GM12878 (cell line): ENCODE data around the gene DDX54.

Experiments
- CREB1 ChIP-seq: IDR thresholded peaks from 2 replicates; pipeline ENCODE4 v1.6.1; 2012; ENCODE audit warnings: low read depth, mild to moderate bottlenecking, inconsistent platforms
- CTCF ChIP-seq, 3 experiments: IDR thresholded peaks in 2 of 3; conservative IDR thresholded peaks in 1 of 3; 2 replicates each; pipeline ENCODE4 v1.5.1; 2011; ENCODE audit warnings: low read depth in 3 of 3, low read length in 3 of 3, mild to moderate bottlenecking in 3 of 3, control low read depth in 2 of 3, moderate library complexity in 2 of 3, inconsistent platforms in 1 of 3, mixed read lengths in 1 of 3; ENCODE audit not compliant: control insufficient read depth in 2 of 3, insufficient read depth in 1 of 3; ENCODE audit errors: extremely low read depth in 1 of 3
- EZH2 ChIP-seq: IDR thresholded peaks from 2 replicates; pipeline ENCODE4 v1.6.1; 2012; ENCODE audit warnings: low read depth, mild to moderate bottlenecking, control low read depth, inconsistent platforms, low read length, borderline replicate concordance; ENCODE audit not compliant: control insufficient read depth
- KDM1A ChIP-seq: fragments of 200-600 bp; sonication (generic); IDR thresholded peaks from 2 replicates; pipeline ENCODE4 v1.6.1; 2016; ENCODE audit warnings: borderline replicate concordance
- MYC ChIP-seq: IDR thresholded peaks from 2 replicates; pipeline ENCODE4 v1.6.1; 2011; ENCODE audit warnings: mild to moderate bottlenecking, low read length, moderate library complexity, inconsistent platforms; ENCODE audit not compliant: insufficient read depth, insufficient replicate concordance, insufficient read length, severe bottlenecking
- NBN ChIP-seq: fragments of 450-650 bp; IDR thresholded peaks from 2 replicates; pipeline ENCODE4 v1.6.1; 2016
- POLR2A ChIP-seq: IDR thresholded peaks from 2 replicates; pipeline ENCODE4 v1.6.1; 2011; ENCODE audit warnings: low read depth, mild to moderate bottlenecking, low read length
- RCOR1 ChIP-seq: conservative IDR thresholded peaks from 2 replicates; pipeline ENCODE4 v1.6.1; 2012; ENCODE audit warnings: low read depth, low read length, improper control_type of control experiment
- SIN3A ChIP-seq: IDR thresholded peaks from 2 replicates; pipeline ENCODE4 v1.6.1; 2012; ENCODE audit warnings: low read depth, low read length, improper control_type of control experiment
- SP1 ChIP-seq: IDR thresholded peaks from one replicate; pipeline ENCODE4 v1.6.1; 2011; ENCODE audit warnings: low read depth, low read length
- SRF ChIP-seq, 2 experiments: IDR thresholded peaks; 2 replicates each; pipeline ENCODE4 v1.6.1; 2011; ENCODE audit warnings: low read depth in 2 of 2, low read length in 2 of 2, mild to moderate bottlenecking in 1 of 2, moderate library complexity in 1 of 2
- SUZ12 ChIP-seq: fragments of 200-600 bp; sonication (generic); IDR thresholded peaks from one replicate; pipeline ENCODE4 v1.6.1; 2018; ENCODE audit warnings: antibody characterized with exemption, mild to moderate bottlenecking; ENCODE audit not compliant: unreplicated experiment
- YY1 ChIP-seq: IDR thresholded peaks from 2 replicates; pipeline ENCODE4 v1.6.1; 2011; ENCODE audit warnings: low read depth, mild to moderate bottlenecking, low read length

- no peak for TF ChIP-seq RCOR1
- TF ChIP-seq KDM1A = no peak
- peak; percentile 58 for TF ChIP-seq POLR2A
- TF ChIP-seq YY1 = no peak
- no peak for TF ChIP-seq CTCF (IDR thresholded peaks at IDR 0.05 in 2 of 3, conservative IDR thresholded peaks at IDR 0.05 in 1 of 3; ENCODE audit: control insufficient read depth in 2 of 3, extremely low read depth in 1 of 3, insufficient read depth in 1 of 3, low read depth in 3 of 3, low read length in 3 of 3)
- no peak for TF ChIP-seq MYC
- TF ChIP-seq SRF (IDR thresholded peaks at IDR 0.05; ENCODE audit: low read depth in 2 of 2, low read length in 2 of 2) = no peak
- no peak for TF ChIP-seq NBN
- no peak for TF ChIP-seq EZH2
- no peak for TF ChIP-seq SIN3A
- no peak for TF ChIP-seq SP1
- TF ChIP-seq SUZ12 = no peak
- TF ChIP-seq CREB1 = no peak
Measured at GRCh38 chr12:113161415-113162016, 23.8 kb downstream of the DDX54 start.
